ENCODE measurements around the gene CDKAL1. TPM values are rescaled to one million over a fixed set of nuclear protein-coding genes. Genes with fewer than 3 reads are reported as not detected.
A peak's percentile ranks its signal among the peaks of the same experiment; 100 is the strongest.

CDKAL1 gene
- total and polyA plus RNA-seq, 9 of the 15 experiments (the other 6 are each of a cell fraction or from before 2014, with no cell fraction given): 11.2 to 36.3 (median 20.1) TPM

DNA sequence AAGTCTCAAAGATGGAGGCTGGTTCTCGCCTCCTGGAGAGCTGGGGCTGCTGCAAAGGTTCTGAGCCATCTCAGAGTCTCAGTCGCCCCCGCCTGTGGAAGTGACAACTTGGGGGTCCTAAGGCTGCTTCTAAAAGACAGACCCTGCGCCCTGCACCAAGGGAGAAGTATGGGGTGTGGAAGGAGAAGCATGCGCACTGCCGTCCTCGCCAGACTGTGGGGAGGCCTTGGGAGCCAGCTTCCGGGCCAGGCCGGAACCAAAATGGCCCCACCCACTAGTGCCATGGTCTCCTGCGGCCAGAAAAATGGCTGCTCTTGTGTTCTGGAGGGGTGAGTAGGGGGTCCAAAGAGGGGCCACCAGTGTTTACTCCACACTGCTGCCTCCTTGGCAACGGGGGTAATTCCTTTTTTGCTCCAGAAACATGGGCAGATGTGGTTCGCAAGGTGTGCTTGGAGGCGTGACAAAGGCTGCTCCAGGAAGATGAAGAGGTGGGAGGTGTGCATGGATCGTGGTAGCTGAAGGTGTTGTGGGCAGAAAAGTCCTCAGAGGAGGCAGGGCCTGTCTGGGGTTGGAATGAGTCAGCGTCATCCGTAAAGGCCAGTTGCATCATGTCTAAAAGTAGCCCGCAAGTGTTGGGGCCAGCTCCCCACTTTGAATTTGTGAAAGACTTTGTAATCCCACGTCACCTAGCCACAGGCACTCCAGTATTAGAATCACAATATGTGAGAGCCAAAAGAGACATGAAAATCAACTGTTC lies 729.5 kb downstream of the CDKAL1 start (continued):
- TF ChIP-seq SMAD2 (IDR thresholded peaks at IDR 0.05; ENCODE audit: low read depth, low read length) (no peak), MED1 (CRISPR knock-in tag; IDR thresholded peaks at IDR 0.05; ENCODE audit: borderline replicate concordance) (no peak), U2AF2 (optimal IDR thresholded peaks at IDR 0.05; ENCODE audit: low read depth, low read length) (no peak), KAT2B (IDR thresholded peaks at IDR 0.05; ENCODE audit: low read depth, low read length) (no peak), BRCA1 (IDR thresholded peaks at IDR 0.05) (no peak), BRCA1 (CRISPR knock-in tag; IDR thresholded peaks at IDR 0.05) (no peak), TCFL5 (CRISPR knock-in tag; conservative IDR thresholded peaks at IDR 0.05) (no peak), JUN (IDR thresholded peaks at IDR 0.05; ENCODE audit: borderline replicate concordance, low read depth, low read length) (peak; percentile 83), JUN (CRISPR knock-in tag; IDR thresholded peaks at IDR 0.05; ENCODE audit: borderline replicate concordance) (peak; percentile 66; the same call in 1 of the 2 replicates), ZNF24 (IDR thresholded peaks at IDR 0.05) (no peak), SNIP1 (IDR thresholded peaks at IDR 0.05; ENCODE audit: low read depth) (no peak), MCM5 (IDR thresholded peaks at IDR 0.05; ENCODE audit: low read depth) (no peak)
- TF ChIP-seq, protein P1, sequence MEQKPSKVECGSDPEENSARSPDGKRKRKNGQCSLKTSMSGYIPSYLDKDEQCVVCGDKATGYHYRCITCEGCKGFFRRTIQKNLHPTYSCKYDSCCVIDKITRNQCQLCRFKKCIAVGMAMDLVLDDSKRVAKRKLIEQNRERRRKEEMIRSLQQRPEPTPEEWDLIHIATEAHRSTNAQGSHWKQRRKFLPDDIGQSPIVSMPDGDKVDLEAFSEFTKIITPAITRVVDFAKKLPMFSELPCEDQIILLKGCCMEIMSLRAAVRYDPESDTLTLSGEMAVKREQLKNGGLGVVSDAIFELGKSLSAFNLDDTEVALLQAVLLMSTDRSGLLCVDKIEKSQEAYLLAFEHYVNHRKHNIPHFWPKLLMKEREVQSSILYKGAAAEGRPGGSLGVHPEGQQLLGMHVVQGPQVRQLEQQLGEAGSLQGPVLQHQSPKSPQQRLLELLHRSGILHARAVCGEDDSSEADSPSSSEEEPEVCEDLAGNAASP (IDR thresholded peaks at IDR 0.05): no peak
- TF ChIP-seq, protein P2, sequence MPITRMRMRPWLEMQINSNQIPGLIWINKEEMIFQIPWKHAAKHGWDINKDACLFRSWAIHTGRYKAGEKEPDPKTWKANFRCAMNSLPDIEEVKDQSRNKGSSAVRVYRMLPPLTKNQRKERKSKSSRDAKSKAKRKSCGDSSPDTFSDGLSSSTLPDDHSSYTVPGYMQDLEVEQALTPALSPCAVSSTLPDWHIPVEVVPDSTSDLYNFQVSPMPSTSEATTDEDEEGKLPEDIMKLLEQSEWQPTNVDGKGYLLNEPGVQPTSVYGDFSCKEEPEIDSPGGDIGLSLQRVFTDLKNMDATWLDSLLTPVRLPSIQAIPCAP (CRISPR knock-in tag; IDR thresholded peaks at IDR 0.05; ENCODE audit: borderline replicate concordance): no peak
- TF ChIP-seq, protein P3, sequence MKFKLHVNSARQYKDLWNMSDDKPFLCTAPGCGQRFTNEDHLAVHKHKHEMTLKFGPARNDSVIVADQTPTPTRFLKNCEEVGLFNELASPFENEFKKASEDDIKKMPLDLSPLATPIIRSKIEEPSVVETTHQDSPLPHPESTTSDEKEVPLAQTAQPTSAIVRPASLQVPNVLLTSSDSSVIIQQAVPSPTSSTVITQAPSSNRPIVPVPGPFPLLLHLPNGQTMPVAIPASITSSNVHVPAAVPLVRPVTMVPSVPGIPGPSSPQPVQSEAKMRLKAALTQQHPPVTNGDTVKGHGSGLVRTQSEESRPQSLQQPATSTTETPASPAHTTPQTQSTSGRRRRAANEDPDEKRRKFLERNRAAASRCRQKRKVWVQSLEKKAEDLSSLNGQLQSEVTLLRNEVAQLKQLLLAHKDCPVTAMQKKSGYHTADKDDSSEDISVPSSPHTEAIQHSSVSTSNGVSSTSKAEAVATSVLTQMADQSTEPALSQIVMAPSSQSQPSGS (CRISPR knock-in tag; IDR thresholded peaks at IDR 0.05): no peak
- TF ChIP-seq, protein P4, sequence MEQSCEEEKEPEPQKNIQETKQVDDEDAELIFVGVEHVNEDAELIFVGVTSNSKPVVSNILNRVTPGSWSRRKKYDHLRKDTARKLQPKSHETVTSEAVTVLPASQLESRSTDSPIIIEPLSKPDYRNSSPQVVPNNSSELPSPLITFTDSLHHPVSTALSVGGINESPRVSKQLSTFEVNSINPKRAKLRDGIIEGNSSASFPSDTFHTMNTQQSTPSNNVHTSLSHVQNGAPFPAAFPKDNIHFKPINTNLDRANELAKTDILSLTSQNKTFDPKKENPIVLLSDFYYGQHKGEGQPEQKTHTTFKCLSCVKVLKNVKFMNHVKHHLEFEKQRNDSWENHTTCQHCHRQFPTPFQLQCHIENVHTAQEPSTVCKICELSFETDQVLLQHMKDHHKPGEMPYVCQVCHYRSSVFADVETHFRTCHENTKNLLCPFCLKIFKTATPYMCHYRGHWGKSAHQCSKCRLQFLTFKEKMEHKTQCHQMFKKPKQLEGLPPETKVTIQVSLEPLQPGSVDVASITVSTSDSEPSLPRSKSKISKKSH (CRISPR knock-in tag; IDR thresholded peaks at IDR 0.05): no peak

All from K562 (cell line).